HS-5 (cell line): ENCODE measurements around the gene ZFYVE9.
"Not testable (repeated sequence)": the region's sequence is repeated elsewhere in the genome, so short reads cannot be mapped to it uniquely, and the experiment has no call there.

Experiments used
- DNase-seq: peaks from one replicate; pipeline ENCODE4 v3.0.0-alpha.2; 2012; ENCODE audit warnings: low read depth

The ZFYVE9 gene

GRCh38 chr1:52346653-52347052 is 204.8 kb downstream of the ZFYVE9 start:
- DNase-seq, result no peak

GRCh38 chr1:52348704-52349300 is 206.9 kb downstream of the ZFYVE9 start:
- no peak for DNase-seq

GRCh38 chr1:52352690-52353089 is 210.8 kb downstream of the ZFYVE9 start:
- DNase-seq, result no peak

- DNase-seq, result no peak
These were observed 213.5 kb downstream of the ZFYVE9 start for GRCh38 chr1:52355436-52355835.

GRCh38 chr1:52355847-52356505 is 214.1 kb downstream of the ZFYVE9 start:
- no peak for DNase-seq

- no peak for DNase-seq
These were observed 215.0 kb downstream of the ZFYVE9 start for GRCh38 chr1:52356818-52357355.

GRCh38 chr1:52357397-52357796 is 215.5 kb downstream of the ZFYVE9 start:
- DNase-seq, result no peak

- DNase-seq, result no peak
These were observed 217.1 kb downstream of the ZFYVE9 start for GRCh38 chr1:52358851-52359497.

- no peak for DNase-seq
These were observed 218.0 kb downstream of the ZFYVE9 start for GRCh38 chr1:52359676-52360594.

GRCh38 chr1:52360595-52360968 is 218.7 kb downstream of the ZFYVE9 start:
- DNase-seq, result no peak

- DNase-seq, result no peak
These were observed 222.4 kb downstream of the ZFYVE9 start for GRCh38 chr1:52364235-52364839.

GRCh38 chr1:52365071-52365745 is 223.3 kb downstream of the ZFYVE9 start:
- DNase-seq, result peak; percentile 58

GRCh38 chr1:52365746-52366516 is 224.0 kb downstream of the ZFYVE9 start, which contains the start of gene CC2D1B:
Gene CC2D1B (minus strand): TSS chr1:52366205. CDS start chr1:52364620, 1,585 bp downstream.
- peak; percentile 85 for DNase-seq

- DNase-seq, result no peak
These were observed 224.6 kb downstream of the ZFYVE9 start for GRCh38 chr1:52366517-52366827.

- no peak for DNase-seq
These were observed 225.4 kb downstream of the ZFYVE9 start for GRCh38 chr1:52367272-52367671.

GRCh38 chr1:52368383-52369172 is 226.7 kb downstream of the ZFYVE9 start:
- DNase-seq, result no peak

GRCh38 chr1:52369851-52370250 is 228.0 kb downstream of the ZFYVE9 start:
- not testable (repeated sequence) for DNase-seq

GRCh38 chr1:52385376-52385775 is 243.5 kb downstream of the ZFYVE9 start:
- no peak for DNase-seq

GRCh38 chr1:52386458-52386857 is 244.6 kb downstream of the ZFYVE9 start:
- DNase-seq, result no peak

- DNase-seq, result no peak
These were observed 251.3 kb downstream of the ZFYVE9 start for GRCh38 chr1:52393174-52393573.
